HG03039 (cell line): ENCODE results near the gene CLDN2.
"Not testable (repeated sequence)": the region's sequence is repeated elsewhere in the genome, so short reads cannot be mapped to it uniquely, and the experiment has no call there.

ENCODE experiments used
- ATAC-seq: cut with Tn5 transposase; IDR thresholded peaks from one replicate; pipeline ENCODE4 v1.9.1; 2021; ENCODE audit warnings: mild to moderate bottlenecking, moderate library complexity; ENCODE audit not compliant: unreplicated experiment

Gene CLDN2

GRCh38 chrX:106919932-106920452, at the start of gene CLDN2:
Gene CLDN2 (plus strand): TSS chrX:106920402. CDS start chrX:106928229, 7,827 bp downstream.
- ATAC-seq, result no peak

DNA sequence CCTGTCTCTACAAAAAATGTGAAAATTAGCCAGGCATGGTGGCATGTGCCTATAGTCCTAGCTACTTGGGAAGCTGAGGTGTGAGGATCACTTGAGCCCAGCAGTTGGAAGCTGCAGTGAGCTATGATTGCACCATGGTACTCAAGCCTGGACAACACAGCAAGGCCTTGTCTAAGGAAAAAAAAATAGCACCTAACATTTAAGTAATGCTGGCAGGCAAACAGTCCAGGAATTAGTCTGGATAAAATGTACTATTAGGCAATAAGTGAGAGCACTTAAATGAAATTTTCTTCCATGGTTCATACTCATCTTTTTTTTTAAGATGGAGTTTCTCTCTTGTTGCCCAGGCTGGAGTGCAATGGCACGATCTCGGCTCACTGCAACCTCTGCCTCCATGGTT, 47.4 kb upstream of the CLDN2 start:
- ATAC-seq, result not testable (repeated sequence)

- ATAC-seq, result no peak
Measured at GRCh38 chrX:106874075-106874474, 46.1 kb upstream of the CLDN2 start.

GRCh38 chrX:106875151-106875550, 45.1 kb upstream of the CLDN2 start:
- ATAC-seq, result no peak

GRCh38 chrX:106889468-106889867, 30.7 kb upstream of the CLDN2 start:
- no peak for ATAC-seq

GRCh38 chrX:106891762-106892460, 28.3 kb upstream of the CLDN2 start:
- ATAC-seq, result no peak

DNA sequence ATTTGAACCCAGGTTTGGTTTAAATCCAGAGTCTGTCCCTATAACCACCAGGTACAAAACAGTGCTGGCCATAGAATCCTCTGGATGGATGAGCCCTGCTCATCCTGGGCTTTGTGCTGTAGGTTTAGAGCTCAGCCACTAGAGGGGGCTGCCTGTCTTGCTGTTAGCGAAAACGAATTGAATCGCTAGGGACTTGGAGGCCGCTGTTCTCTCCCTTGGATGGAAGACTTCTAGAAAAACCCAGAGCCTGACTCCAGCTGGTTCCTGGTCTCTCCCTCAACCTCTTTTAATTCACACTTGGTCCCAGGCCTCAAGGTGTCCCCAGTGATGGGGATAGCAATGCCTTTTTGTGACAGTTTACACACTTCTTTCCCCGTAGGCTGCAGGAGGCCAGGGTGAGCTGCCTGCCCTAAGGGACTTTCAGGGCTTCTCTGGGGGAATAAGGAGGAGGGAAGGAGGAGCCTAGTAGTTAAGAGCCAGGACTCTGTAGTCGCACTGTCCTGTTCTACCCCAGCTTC, 25.8 kb upstream of the CLDN2 start:
- ATAC-seq, result peak; percentile 64

DNA sequence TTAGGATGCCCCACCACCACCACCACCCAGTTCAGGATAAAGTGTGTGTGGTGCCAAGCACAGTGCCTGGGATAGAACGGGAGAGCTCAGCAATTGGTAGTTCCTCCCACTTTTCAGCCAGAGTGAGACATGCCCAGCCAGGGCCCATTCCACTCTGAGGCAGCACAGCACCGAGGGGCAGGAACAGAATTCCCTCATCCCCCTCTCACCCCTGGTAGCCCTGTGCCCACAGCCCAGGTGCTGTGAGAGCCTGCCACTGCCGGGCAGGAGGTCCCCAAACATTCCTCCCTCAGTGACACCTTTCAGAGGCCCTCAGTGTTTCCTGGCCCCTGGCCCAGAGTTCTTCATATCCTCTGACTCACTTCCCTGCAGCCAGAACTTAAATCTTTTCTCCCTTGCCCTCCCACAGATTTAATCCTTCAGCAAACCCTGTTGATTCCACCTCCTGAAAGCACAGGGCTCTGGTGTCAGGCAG, 25.2 kb upstream of the CLDN2 start:
- no peak for ATAC-seq

DNA sequence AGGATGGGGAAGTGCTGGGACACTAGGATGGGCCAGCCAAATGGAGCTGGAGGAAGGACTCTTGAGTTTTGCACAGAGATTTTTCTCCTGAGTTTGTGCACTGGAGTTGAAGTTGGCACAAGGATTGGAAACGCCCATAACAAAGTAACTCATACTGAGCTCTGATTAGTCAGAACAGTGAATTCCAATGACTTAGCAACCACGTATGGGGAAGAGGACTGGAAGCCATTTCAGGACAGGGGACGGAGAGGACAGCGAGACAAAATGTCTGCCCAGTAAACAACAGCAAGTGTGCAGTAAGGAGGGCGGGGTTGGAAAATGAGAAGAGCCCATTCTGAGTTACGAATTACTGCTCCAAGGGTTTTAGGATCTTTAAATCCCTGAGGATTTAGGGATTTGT, 22.9 kb upstream of the CLDN2 start:
- ATAC-seq, result no peak

GRCh38 chrX:106898462-106898861, 21.7 kb upstream of the CLDN2 start:
- ATAC-seq, result no peak

- no peak for ATAC-seq
Measured at GRCh38 chrX:106899276-106899675, 20.9 kb upstream of the CLDN2 start.

GRCh38 chrX:106899841-106900240, 20.4 kb upstream of the CLDN2 start:
- ATAC-seq, result no peak

DNA sequence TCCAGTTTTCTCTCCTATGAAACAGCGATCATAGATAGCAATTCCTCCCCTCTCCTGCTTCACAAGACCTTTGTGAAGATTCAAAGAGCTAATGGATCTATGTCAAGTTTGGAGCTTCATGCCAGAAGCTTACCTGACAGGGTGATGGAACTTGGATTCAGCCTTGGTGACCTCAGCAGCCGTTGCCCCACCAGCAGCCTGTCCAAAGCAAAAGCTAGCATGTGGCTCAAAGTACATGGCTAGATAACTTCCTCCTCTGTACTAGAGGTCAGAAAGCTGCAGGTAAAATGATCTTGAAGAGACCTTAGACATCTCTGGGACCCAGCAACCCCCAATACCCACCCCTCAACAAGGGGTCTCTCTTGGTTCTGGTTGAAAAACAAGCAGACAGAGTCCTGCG, 18.9 kb upstream of the CLDN2 start:
- ATAC-seq, result no peak

DNA sequence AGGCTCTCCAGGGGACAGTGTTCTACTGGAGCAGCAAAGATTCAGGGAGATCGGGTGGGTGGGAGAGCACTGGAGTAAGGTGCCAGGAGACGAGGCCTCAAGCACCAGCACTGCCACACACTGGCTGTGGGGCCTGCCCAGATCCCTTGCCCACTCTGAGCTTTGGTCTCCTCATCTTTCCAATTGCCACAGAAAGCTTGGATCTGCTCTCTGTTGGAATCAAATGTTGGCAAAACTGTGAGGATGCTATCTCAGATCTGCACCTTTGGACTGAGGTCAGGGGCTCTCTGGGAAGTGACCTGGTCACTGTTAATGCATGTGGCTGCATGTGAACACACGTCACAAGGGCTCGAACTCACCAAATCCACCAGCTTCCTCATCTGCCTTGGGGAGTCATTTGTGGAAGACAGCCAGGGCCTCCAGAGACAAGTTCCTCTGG, 18.4 kb upstream of the CLDN2 start:
- ATAC-seq, result no peak

DNA sequence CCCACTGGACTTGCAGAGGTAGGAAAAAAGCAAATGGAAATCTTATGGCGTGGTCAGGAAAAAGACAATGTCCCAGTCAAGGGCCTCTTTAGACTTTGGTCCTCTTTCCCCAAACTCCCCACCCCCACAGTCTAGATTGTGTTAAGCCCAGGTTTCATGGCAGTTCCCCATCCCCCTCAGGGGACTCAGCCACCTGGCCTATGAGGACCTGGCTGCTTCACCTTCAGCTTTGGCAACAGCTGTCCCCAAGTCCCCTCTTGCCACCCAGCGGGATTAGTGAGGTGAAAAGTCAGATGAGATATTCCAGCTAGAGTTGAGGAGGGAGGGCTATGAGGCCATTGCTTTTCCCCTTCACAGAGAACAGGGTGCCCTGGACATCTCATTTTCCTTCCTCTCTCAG, 17.5 kb upstream of the CLDN2 start:
- no peak for ATAC-seq

DNA sequence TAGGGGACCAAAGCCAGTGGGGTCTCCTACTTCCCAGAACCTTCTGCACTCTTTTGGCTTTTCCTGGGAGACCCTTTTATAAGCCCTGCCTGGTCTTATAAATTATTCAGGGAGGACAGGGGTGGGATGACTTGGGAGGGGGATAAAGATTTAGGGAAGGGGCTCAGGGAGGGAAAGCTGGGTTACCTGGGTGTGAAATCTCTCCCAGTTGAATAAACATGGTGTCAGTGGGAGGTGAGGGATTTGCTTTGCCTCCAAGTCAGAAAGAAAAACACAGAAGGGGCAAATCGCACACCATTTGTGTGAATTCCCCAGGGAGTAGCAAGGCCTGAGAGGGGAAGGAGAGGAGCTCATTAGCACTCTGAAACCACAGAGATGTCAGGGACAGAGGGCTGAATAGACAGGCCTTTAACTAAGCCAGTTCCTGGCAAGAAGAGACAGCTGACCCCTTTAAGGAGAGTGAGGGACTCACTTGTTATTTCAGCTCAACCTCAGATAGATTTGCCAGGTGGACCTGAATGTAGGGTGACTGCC, 16.8 kb upstream of the CLDN2 start, which contains the start of gene RIPPLY1:
TSS of gene RIPPLY1 (minus strand) at position 51 of the 534 bp plus-strand sequence. CDS start 54 bp downstream, outside the sequence.
- no peak for ATAC-seq

GRCh38 chrX:106903856-106904528, 16.2 kb upstream of the CLDN2 start:
- no peak for ATAC-seq

GRCh38 chrX:106905064-106905708, 15.0 kb upstream of the CLDN2 start:
- ATAC-seq, result no peak

GRCh38 chrX:106906361-106906760, 13.8 kb upstream of the CLDN2 start:
- ATAC-seq, result no peak

- ATAC-seq, result no peak
Measured at GRCh38 chrX:106912864-106913263, 7.3 kb upstream of the CLDN2 start.
